Endometrium (tissue), 2 donors: ENCODE measurements around the gene SELENON.

ENCODE experiments used
- FAIRE-seq: peaks from 2 replicates; lab custom pipeline; 2012; peaks lifted over from hg19 to GRCh38; lab: Jason Lieb, UNC
- donor health status: control.
- donor health status: control.

The SELENON gene

GRCh38 chr1:25771221-25772114, 28.5 kb upstream of the SELENON start:
- FAIRE-seq: no peak

GRCh38 chr1:25772164-25772563, 27.8 kb upstream of the SELENON start:
- no peak for FAIRE-seq

GRCh38 chr1:25772692-25773245, 27.2 kb upstream of the SELENON start:
- no peak for FAIRE-seq

DNA sequence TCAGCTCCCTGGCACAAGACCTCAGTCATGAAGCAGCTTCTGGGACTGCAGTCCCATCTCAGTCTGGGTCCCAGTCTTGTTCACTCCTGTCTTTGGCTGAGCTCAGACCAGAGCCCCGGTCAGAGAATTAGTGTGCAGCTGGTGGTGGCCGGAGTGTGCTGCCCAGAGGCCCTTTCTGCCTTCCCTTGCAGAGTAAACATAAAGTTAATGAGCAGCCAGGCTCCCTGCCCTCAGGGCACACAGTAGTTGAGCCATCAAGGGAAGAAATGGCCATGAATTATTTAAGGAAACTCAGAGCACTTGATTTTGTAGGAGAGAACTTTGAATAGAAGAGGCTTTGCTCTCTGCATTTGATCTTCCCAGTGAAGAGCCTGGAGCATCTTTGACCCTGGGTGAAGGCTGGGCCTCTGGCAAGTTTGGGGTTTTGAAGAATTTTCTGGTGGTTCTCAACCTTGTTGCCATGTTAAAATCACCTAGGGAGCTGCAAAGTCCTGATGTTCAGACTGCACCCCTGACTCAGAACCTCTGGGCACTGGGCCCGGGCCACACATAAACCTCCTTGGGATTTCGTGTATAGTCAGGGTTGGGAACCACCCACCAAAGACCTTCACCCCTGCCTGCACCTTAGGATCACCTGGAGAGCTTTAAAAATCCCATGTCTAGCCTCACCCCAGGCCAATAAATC, 26.4 kb upstream of the SELENON start:
- no peak for FAIRE-seq

DNA sequence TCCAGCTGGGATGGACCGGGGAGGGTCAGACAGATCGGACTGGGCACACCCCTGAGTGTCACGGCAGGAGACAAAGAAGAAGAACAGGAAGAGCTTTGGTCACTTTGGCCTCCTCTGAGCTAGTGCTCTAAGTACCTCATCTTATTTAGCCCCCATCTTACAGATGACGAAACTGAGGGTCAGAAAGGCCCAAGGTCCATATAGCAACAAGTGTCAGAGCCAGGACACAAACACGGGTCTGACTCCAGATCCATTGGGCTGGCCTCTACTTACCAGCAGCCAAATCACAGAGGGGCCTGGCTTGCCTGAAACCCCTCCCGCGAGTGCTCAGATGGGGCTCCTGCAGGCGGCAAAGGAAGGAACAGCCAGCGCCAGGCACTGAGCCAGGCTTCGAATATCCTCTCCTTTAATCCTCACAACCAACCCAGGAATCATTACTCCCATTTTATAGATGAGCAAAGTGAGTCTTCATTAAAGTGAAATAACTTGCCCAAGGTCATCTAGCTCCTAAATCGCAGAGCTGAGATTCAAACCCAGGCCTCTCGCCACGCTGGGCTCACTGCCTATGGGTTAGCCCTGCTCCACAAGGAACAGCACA, 25.7 kb upstream of the SELENON start:
- no peak for FAIRE-seq

DNA sequence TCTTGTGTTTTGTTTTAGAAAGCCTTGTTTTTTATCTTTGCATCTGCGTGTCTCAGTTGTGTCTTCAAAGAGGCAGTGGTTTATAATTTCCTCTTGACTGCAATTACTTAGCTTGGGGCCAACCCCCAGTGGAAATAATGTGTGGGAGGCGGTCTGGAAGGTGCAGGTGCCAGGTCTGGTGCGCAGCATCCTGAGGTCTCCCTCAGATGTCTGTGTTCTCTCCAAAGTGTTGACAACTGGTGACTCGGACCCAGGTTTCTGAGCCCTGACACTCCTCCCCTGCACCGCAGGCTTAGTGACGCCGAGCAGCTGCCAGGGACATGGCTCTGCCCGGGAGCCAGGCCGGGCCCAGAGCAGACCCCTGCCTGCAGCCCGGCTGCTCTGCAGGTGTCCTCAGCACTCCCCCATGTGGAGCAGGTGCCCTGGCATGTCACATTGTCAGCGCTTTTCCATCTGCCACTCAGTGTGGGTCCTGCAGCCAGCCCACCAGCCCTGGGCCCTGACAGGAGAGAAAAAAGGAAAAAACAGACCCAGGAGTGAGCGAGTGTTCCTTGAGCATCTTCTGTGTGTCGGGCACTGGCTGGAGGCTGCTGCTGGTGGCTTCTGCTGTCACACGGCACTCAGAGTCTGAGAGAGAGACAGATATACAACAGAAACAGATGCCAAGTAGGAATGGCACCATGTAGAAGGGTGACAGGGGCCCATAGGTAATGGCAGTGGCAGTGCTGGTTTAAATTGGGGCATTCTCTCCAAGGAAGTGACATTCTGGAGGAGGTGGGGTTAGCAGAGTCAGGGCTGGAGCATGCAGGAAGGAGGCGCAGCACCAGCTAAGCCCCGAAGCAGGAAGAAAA, 24.8 kb upstream of the SELENON start:
- FAIRE-seq: no peak

DNA sequence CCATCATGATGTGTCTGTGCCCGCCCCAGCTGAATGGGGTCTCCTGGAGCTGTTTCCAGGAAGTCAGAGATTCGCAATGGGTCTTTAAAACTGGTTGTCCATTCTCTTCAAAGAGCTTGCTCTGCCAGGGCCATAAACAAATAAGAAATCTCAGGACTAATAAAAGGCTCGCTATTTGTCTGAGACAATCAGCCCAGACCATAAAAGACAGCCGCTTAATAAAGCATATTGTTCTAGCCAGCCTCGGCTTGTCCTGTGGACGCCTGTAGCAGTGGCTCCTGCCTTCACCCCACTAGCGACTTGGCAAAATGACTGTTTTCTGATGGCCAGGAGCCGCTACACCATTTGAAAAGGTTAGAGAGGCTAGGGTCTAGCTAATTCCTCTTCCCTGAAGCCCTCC, 20.6 kb upstream of the SELENON start:
- FAIRE-seq: no peak

DNA sequence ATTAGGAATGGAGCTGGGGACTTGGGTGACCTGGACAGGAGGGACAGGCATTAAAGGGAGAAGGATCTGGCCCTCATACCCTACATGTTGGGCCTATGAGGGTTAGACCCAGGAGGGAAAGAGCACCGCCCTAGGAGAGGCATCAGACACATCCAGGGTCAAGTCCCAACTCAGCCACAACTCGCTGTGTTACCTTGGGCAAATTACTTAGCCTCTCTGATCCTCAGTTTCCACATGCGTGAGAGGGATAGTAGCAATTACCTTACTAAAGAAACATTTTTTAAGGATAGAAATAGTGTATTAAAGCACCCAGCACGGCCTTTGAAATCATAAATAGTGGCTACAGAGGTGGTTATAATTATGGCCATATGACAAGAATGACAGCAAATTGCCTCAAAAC, 20.1 kb upstream of the SELENON start:
- no peak for FAIRE-seq

DNA sequence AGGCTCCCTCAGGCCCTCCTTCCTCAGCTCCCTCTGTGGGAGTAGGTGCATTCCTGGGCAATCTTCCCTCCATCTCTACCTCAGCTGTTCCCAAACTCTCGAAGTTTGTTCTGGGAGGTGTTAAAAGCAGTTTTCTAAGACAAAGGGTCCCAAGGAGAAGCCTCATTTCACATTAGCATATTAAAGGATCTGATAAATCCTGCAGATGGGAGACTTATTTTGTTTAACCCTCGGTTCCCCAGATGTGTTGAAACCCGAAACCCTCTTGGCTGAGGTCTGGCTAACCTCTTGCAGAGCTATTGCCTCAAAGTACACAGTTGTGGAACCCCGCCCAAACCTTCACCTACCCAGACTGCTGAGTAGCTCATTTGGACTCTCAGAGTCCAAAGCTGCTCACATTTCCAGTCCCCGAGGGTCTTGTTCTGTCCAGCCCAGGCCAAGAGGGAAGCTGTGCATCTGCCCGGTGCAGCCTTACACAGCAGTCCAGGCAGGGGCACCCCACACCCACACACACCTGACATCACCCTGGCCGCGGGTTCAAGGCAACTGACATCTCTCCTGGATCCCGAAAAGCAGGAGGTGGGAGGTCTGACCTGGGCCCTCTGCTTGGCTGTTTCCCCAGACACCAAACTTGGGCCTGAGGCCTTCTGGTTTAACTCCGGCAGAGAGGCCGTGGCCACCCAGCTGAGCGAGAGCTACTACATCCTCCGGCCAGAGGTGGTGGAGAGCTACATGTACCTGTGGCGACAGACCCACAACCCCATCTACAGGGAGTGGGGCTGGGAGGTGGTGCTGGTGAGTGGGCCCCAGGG, 19.5 kb upstream of the SELENON start:
- FAIRE-seq: peak; percentile 4

DNA sequence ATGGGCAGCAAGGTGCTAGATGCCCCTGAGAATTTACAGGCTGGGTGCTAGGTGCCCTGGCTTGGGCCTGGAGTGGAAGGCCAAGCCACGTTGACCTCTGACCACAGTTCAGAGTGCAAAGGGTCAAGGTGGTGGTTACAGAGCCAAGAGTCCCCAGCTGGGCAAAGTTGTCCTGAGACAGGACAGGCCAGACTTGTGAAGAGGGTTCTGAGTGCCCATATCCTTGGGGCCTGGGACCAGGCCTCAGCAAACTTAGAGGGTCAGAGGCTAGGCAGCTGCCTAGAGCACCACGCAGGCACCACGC, 18.9 kb upstream of the SELENON start:
- no peak for FAIRE-seq

DNA sequence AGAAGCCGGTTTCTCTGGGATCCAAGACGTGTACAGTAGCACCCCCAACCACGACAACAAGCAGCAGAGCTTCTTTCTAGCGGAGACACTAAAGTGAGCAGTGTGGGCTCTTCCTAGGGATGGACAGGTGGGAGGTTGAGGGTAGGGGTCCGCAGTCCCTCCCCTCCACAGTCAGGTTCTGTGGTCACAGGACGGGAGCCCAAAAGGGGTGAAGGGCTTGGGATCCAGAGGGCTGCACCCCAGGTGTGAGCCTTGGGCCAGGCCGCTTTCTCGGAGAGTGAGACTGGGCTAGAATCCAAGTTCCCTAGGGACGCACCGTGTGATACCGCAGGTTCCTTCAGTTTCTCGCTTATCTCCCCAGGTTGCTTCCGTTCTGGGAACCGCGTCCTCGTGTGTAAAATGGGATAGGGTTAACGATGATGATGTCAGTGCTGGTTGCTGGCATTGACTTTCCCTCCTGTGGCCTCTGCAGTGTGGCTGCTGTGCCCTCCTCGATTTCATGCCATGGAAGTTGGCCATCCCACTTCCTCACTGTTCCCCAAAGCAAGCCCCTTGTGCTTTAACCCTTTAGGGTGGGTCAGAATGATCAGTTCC, 17.3 kb upstream of the SELENON start:
- FAIRE-seq: no peak

- FAIRE-seq: no peak
Measured at GRCh38 chr1:25784575-25785051, 15.4 kb upstream of the SELENON start.

DNA sequence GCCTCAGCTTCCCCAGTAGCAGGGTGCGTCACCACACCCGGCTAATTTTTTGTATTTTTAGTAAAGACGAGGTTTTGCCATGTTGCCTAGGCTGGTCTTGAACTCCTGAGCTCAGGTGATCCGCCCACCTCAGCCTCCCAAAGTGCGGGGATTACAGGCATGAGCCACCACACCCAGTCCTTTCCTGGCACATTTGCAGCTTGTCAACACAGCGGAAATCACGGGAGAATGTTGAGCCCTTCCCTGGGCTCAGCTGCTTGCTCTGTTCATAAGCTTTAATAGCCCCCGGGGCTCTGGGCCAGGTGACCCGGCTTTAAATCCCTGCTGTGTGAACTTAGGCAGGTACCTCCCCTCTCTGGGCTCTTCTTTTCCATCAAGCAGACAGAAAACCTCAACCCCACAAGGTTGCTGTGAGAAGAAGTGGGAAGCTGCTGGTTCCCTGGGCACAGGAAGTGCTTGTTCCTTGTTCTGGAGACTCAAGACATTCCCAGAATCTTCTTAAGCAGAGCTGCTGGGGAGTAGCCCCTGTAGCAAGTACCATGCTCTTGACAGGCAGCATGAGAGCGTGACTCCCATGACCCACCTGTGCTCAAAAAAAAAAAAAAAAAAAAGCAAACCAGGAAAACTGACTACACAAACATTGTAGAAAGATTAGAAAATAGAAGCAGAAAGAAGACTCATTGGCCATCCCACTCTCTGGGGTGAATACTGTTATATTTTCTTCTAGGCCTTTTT, 14.5 kb upstream of the SELENON start:
- FAIRE-seq: no peak

- no peak for FAIRE-seq
Measured at GRCh38 chr1:25786887-25787759, 12.9 kb upstream of the SELENON start.

DNA sequence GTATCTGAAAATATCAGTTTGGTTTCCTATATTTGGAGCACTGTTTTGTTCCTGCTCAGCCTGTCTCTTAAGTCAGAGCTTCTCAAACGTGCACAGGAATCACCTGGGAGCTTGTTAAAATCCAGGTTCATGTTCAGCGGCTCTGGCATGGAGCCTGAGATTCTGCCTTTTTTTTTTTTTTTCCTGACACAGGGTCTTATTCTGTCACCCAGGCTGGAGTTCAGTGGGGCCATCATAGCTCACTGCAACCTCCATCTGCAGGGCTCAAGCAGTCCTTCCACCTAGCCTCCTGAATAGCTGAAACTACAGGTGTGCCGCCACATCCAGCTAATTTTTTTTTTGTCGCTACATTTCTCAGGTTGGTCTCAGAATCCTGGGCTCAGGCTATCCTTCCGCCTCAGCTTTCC, 12.2 kb upstream of the SELENON start:
- no peak for FAIRE-seq

GRCh38 chr1:25790472-25790871, 9.5 kb upstream of the SELENON start:
- no peak for FAIRE-seq

GRCh38 chr1:25792115-25792514, 7.9 kb upstream of the SELENON start:
- no peak for FAIRE-seq

DNA sequence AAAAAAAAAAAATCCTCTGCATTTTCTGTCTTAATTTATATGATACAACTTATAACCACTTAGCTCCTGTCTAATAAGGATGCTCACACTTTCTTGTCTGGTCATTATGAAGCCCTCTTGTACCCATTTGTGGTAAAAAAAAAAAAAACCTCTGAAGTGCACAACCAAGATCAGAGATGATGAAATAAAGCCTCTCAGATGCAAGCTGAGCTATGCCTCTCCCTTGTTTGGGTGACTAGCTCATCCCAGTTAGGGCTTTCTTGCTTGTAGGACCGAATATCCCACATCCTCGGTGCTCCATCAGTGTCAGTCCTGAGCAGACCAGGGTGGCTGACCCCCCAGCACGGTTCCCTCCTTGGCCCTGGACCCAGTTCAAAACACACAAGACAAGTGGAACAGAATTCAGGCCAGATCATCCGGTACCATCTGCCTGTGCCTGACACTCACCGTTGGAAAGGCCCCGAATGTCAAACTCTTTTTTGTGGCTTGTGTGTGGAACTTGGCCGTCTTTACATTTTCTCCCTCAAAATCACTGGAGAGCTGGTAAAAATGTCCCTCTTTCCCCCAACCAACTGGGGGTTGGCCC, 6.3 kb upstream of the SELENON start:
- no peak for FAIRE-seq

DNA sequence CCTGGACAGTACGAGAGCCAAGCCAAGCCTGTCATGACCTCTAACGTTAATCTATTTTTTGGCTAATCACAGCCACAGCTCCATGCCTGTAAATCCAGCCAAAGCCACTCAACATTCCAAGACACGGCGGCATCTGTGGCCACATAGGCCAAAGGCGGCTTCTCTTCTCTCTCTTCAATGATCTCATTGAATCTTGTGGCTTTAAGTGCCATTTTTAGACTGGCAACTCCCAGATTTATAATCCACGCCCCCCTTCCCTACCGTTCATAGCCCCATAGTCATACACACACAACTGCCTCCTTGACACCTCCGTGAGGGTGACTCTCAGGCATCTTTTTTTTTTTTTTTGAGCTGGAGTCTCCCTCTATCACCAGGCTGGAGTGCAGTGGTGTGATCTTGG, 5.7 kb upstream of the SELENON start:
- no peak for FAIRE-seq
